Measurements from ENCODE around the gene CA10. TPM values are rescaled to one million over a fixed set of nuclear protein-coding genes. Genes with fewer than 3 reads are reported as not detected.

The CA10 gene
- total RNA-seq, 1 experiment from 2014 or later, result 0.46 TPM

DNA sequence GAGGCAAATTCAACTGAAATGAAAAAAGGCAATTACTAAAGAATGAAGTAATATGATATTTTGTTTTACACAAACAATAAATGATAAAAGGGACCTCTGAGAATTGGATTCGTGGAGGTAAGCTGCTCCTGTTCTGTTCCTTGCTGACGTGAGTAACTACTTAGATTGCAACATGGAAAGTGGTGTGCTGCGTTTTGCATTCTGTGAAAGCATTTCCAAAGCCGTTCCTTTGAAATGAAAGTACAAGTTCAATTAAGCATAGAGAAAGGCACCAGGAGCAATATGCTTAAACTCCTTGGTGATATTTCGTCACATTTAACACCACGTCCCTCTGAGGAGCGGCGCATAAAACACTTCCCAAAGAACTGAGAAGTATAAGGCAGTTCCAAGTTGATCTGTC is 516.5 kb downstream of the CA10 start:
- no peak overlapping the region for H2BK20ac ChIP-seq (ENCODE audit: low read depth, low read length, poor library complexity, severe bottlenecking)
- no peaks in the 10 kb centered on the region for H3K79me1 ChIP-seq (ENCODE audit: insufficient read depth, low read depth, low read length, poor library complexity, severe bottlenecking)
- H4K91ac ChIP-seq (ENCODE audit: insufficient read length, low read depth, low read length), result no peak overlapping the region
- no peak overlapping the region for H4K5ac ChIP-seq (ENCODE audit: insufficient read length, low read depth, low read length)
- no peak overlapping the region for H3K4me3 Mint-ChIP-seq
- H3K56ac ChIP-seq (ENCODE audit: insufficient read length, low read depth, low read length), result no peak overlapping the region
- no peaks in the 10 kb centered on the region; a peak in 1 of 5 replicates for H3K9me3 Mint-ChIP-seq
- no peak overlapping the region for H2AK5ac ChIP-seq (ENCODE audit: insufficient read length, low read length)
- H3K27ac Mint-ChIP-seq, result no peak overlapping the region
- H3K9ac ChIP-seq (ENCODE audit: extremely low read depth, insufficient read length, low read length), result no peak overlapping the region
- no peaks in the 10 kb centered on the region for H3K9me3 ChIP-seq (ENCODE audit: control insufficient read depth, low read depth, low read length)
- no peak overlapping the region for H3K4ac ChIP-seq (ENCODE audit: low read depth, low read length)
- no peaks in the 10 kb centered on the region for H3K27me3 ChIP-seq (ENCODE audit: insufficient read depth, low read length)
- H2BK5ac ChIP-seq (ENCODE audit: insufficient read length, low read length), result no peak overlapping the region
- no peak overlapping the region for H2AFZ ChIP-seq (ENCODE audit: low read length)
- no peak overlapping the region for H3K23ac ChIP-seq (ENCODE audit: insufficient read length, low read depth, low read length)
- TF ChIP-seq, protein P1, sequence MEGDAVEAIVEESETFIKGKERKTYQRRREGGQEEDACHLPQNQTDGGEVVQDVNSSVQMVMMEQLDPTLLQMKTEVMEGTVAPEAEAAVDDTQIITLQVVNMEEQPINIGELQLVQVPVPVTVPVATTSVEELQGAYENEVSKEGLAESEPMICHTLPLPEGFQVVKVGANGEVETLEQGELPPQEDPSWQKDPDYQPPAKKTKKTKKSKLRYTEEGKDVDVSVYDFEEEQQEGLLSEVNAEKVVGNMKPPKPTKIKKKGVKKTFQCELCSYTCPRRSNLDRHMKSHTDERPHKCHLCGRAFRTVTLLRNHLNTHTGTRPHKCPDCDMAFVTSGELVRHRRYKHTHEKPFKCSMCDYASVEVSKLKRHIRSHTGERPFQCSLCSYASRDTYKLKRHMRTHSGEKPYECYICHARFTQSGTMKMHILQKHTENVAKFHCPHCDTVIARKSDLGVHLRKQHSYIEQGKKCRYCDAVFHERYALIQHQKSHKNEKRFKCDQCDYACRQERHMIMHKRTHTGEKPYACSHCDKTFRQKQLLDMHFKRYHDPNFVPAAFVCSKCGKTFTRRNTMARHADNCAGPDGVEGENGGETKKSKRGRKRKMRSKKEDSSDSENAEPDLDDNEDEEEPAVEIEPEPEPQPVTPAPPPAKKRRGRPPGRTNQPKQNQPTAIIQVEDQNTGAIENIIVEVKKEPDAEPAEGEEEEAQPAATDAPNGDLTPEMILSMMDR (conservative IDR thresholded peaks at IDR 0.05), result no peak
- H3K4me1 ChIP-seq (ENCODE audit: insufficient read depth, low read length), result peaks cover 1% of the 10 kb centered on the region; the same call in 1 of the 2 replicates
- no peaks in the 10 kb centered on the region for H4K20me1 ChIP-seq (ENCODE audit: control insufficient read depth, insufficient read depth, insufficient read length)
- no peak overlapping the region for H4K8ac ChIP-seq (replicated peaks; ENCODE audit: insufficient read length, low read depth, low read length)
- H3K14ac ChIP-seq (ENCODE audit: insufficient read depth, low read length), result no peak overlapping the region
- H3K36me3 Mint-ChIP-seq (ENCODE audit: insufficient read depth in 1 of 3, low read depth in 3 of 3), result no peaks in the 10 kb centered on the region
- no peak overlapping the region for H3T11ph ChIP-seq (ENCODE audit: low read length)
- no peak overlapping the region for H2BK120ac ChIP-seq (ENCODE audit: low read depth, low read length, poor library complexity, severe bottlenecking)
- no peak overlapping the region for H2BK15ac ChIP-seq (ENCODE audit: low read depth, low read length)
- DNase-seq, result no peak
- no peak overlapping the region for H2BK12ac ChIP-seq (ENCODE audit: insufficient read length, low read depth, low read length)
- WGBS (ENCODE audit: extremely low coverage, insufficient read length, low lambda C conversion rate), result no CpG with 5 or more reads among the region's 8 CpGs
- H3K4me1 Mint-ChIP-seq, result peaks cover 23 to 28% of the 10 kb centered on the region in 2 experiments
- no peak overlapping the region for H3K18ac ChIP-seq (ENCODE audit: insufficient read length, low read depth, low read length)
- no peaks in the 10 kb centered on the region; the same call in 1 of the 2 replicates for H3K27me3 Mint-ChIP-seq (ENCODE audit: low read depth)
- no peaks in the 10 kb centered on the region for H3K23me2 ChIP-seq (ENCODE audit: insufficient read length, low read depth, low read length, poor library complexity, severe bottlenecking)
- no peaks in the 10 kb centered on the region for H3K79me2 ChIP-seq (ENCODE audit: insufficient read depth, low read length)
- no peak overlapping the region for H3K4me2 ChIP-seq (ENCODE audit: insufficient read depth, insufficient read length, low read length)
- H3K27ac ChIP-seq (ENCODE audit: insufficient read length, low read depth, low read length), result no peak overlapping the region

Data from H9 (cell line).